LNCAP (cell line): ENCODE results near the gene TRPV4.

ENCODE experiments used
- TF ChIP-seq, protein P1 (sequence below): fragments of 450-650 bp; IDR thresholded peaks from 2 replicates; pipeline ENCODE4 v1.5.1; 2017; ENCODE audit warnings: mild to moderate bottlenecking

TRPV4 gene

GRCh38 chr12:109744986-109745942, 87.9 kb downstream of the TRPV4 start:
- TF ChIP-seq, protein P1, sequence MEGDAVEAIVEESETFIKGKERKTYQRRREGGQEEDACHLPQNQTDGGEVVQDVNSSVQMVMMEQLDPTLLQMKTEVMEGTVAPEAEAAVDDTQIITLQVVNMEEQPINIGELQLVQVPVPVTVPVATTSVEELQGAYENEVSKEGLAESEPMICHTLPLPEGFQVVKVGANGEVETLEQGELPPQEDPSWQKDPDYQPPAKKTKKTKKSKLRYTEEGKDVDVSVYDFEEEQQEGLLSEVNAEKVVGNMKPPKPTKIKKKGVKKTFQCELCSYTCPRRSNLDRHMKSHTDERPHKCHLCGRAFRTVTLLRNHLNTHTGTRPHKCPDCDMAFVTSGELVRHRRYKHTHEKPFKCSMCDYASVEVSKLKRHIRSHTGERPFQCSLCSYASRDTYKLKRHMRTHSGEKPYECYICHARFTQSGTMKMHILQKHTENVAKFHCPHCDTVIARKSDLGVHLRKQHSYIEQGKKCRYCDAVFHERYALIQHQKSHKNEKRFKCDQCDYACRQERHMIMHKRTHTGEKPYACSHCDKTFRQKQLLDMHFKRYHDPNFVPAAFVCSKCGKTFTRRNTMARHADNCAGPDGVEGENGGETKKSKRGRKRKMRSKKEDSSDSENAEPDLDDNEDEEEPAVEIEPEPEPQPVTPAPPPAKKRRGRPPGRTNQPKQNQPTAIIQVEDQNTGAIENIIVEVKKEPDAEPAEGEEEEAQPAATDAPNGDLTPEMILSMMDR = no peak

DNA sequence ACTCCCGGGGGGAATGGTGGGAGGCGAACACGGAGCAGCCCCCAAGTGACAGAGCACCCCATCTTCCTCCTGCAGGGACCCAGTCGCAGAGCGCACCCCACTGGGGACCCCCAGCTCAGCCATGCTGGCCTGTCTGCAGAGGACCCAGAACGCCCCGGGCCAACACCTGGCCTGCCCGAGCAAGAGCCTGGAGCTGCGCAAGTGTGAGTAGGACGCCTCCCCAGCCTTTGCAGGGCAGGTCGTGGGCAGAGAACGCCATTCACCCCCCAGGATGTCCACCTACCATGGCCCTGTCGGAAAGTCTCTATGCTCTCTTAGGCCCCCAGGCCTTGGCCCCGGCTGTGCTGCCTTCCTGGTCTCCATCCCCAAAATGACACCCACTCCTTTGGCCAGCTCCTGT, 89.2 kb downstream of the TRPV4 start:
- TF ChIP-seq, protein P1 = no peak

GRCh38 chr12:109743076-109743910, 89.9 kb downstream of the TRPV4 start:
- TF ChIP-seq, protein P1 = no peak

GRCh38 chr12:109741970-109742703, 91.1 kb downstream of the TRPV4 start:
- TF ChIP-seq, protein P1 = no peak

DNA sequence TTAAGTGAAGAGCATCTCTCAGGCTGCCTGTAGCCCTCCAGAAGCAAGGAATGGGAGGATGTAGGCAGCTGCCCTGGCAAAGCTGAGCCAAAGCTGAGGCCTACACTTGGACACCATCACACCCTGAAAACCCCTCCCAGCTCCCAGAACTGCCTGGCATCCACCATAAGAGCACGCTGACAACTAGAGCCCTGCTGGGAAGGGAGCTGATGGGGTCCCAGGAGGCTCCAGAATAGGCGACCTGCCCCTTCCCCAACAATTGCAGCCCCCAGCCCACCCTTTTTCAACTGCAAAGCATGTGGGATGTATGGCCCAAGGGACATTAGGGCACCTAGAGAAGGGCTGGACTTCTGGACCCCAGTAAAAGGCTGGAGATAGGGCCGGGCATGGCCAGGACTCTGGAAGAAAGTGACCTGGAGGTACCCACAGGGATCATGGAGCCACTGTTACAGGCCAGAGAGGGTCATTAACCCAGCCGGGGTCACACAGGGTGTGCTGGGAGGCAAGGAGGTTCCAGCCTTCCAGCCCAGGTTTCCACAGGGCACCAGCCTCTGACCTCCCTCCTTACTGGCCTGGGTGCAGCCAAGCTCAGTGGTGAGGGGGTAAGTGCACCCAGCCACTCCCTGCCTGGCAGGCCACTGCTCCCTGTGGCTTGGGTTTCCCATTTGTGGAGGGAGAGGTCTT, 91.8 kb downstream of the TRPV4 start:
- TF ChIP-seq, protein P1 = no peak

- TF ChIP-seq, protein P1 = no peak
Measured at GRCh38 chr12:109740694-109741245, 92.4 kb downstream of the TRPV4 start.
